HepG2 (cell line): ENCODE data around the gene SLC28A1. TPM values are rescaled to one million over a fixed set of nuclear protein-coding genes. Genes with fewer than 3 reads are reported as not detected.

Source experiments
- ASH2L ChIP-seq: fragments of 300-600, 200-600 bp; sonication (generic); IDR thresholded peaks from 2 replicates; pipeline ENCODE4 v1.7.0; 2017; ENCODE audit warnings: low read depth, mild to moderate bottlenecking, moderate library complexity, mixed read lengths, low read length; ENCODE audit not compliant: insufficient read length
- CENPT ChIP-seq: sonication (generic); formaldehyde crosslinking; IDR thresholded peaks from 2 replicates; pipeline ENCODE4 v1.8.0; 2022; ENCODE audit warnings: low read depth, mild to moderate bottlenecking, moderate library complexity, missing genetic modification reagents
- DMAP1 ChIP-seq: IDR thresholded peaks from 2 replicates; pipeline ENCODE4 v1.6.1; 2016
- ELF3 ChIP-seq: IDR thresholded peaks from 2 replicates; pipeline ENCODE4 v1.6.1; 2016; ENCODE audit warnings: missing genetic modification reagents, missing compliant biosample characterization
- HES4 ChIP-seq: sonication (generic); formaldehyde crosslinking; IDR thresholded peaks from 2 replicates; pipeline ENCODE4 v1.9.0; 2021; ENCODE audit warnings: mild to moderate bottlenecking, missing genetic modification reagents, borderline replicate concordance
- KLF12 ChIP-seq: sonication (generic); formaldehyde crosslinking; IDR thresholded peaks from 2 replicates; pipeline ENCODE4 v1.4.0; 2020; ENCODE audit warnings: missing genetic modification reagents, borderline replicate concordance
- LBX2 ChIP-seq: sonication (generic); formaldehyde crosslinking; IDR thresholded peaks from 2 replicates; pipeline ENCODE4 v1.5.0; 2020; ENCODE audit warnings: missing genetic modification reagents, mild to moderate bottlenecking, borderline replicate concordance
- REPIN1 ChIP-seq: sonication (generic); formaldehyde crosslinking; IDR thresholded peaks from 2 replicates; pipeline ENCODE4 v1.8.0; 2022; ENCODE audit warnings: missing genetic modification reagents, low read depth, mild to moderate bottlenecking, borderline replicate concordance
- SETDB1 ChIP-seq: sonication (generic); formaldehyde crosslinking; IDR thresholded peaks from 2 replicates; pipeline ENCODE4 v1.5.1; 2020; ENCODE audit warnings: missing genetic modification reagents, mild to moderate bottlenecking, borderline replicate concordance
- SOX13 ChIP-seq, 3 experiments: fragments of 450-650 bp in 1 of 3; sonication (generic) in 1 of 3; formaldehyde crosslinking in 1 of 3; IDR thresholded peaks in 2 of 3; conservative IDR thresholded peaks in 1 of 3; 2 replicates each; pipeline versions ENCODE4 v1.5.0 to v1.6.1; 2016 to 2020; ENCODE audit warnings: antibody characterized with exemption in 1 of 3, mild to moderate bottlenecking in 1 of 3, missing compliant biosample characterization in 1 of 3, missing genetic modification reagents in 1 of 3, moderate library complexity in 1 of 3
- TARDBP ChIP-seq: sonication (generic); formaldehyde crosslinking; IDR thresholded peaks from 2 replicates; pipeline ENCODE4 v1.8.0; 2022; ENCODE audit warnings: mild to moderate bottlenecking, missing genetic modification reagents
- TCF7 ChIP-seq: sonication (generic); IDR thresholded peaks from 2 replicates; pipeline ENCODE4 v1.6.1; 2016; ENCODE audit warnings: antibody characterized with exemption, low read depth
- TMF1 ChIP-seq: sonication (generic); formaldehyde crosslinking; IDR thresholded peaks from 2 replicates; pipeline ENCODE4 v1.8.1; 2022; ENCODE audit warnings: low read depth, missing genetic modification reagents
- ZNF552 ChIP-seq: sonication (generic); formaldehyde crosslinking; IDR thresholded peaks from 2 replicates; pipeline ENCODE4 v1.9.0; 2022; ENCODE audit warnings: missing genetic modification reagents, mild to moderate bottlenecking, borderline replicate concordance
- ZNF652 ChIP-seq: IDR thresholded peaks from 2 replicates; pipeline ENCODE4 v1.6.1; 2016; ENCODE audit warnings: low read depth, borderline replicate concordance
- ZNF724P ChIP-seq: sonication (generic); formaldehyde crosslinking; IDR thresholded peaks from 2 replicates; pipeline ENCODE4 v1.8.0; 2022; ENCODE audit warnings: missing genetic modification reagents, borderline replicate concordance
- ZNF788 ChIP-seq: sonication (generic); formaldehyde crosslinking; IDR thresholded peaks from 2 replicates; pipeline ENCODE4 v1.5.0; 2020; ENCODE audit warnings: mild to moderate bottlenecking, missing genetic modification reagents, borderline replicate concordance
- ZSCAN31 ChIP-seq: sonication (generic); formaldehyde crosslinking; IDR thresholded peaks from 2 replicates; pipeline ENCODE4 v1.5.0; 2020; ENCODE audit warnings: low read depth, mild to moderate bottlenecking, missing genetic modification reagents
- polyA plus RNA-seq, 8 experiments: library from polyadenylated mRNA; depleted of rRNA in 3 of 8; stranded (reverse) in 7 of 8; unstranded in 1 of 8; fragments of >200 nt; fragmentation: Illumina TruSeq in 4 of 8; extraction: Trizol in 4 of 8; gene quantifications; 2 replicates each; pipeline versions ENCODE4 v1.2.1 to v1.2.3, GENCODE V29; 2011 to 2016; ENCODE audit warnings: low read depth in 4 of 8, missing spikeins in 1 of 8, mixed read lengths in 1 of 8; ENCODE audit not compliant: insufficient read depth in 1 of 8
- total RNA-seq, 5 experiments: library from RNA; depleted of rRNA; stranded (reverse); fragments of >200 nt; fragmentation: Illumina TruSeq; extraction: Trizol; gene quantifications; 2 replicates each; pipeline ENCODE4 v1.2.3, GENCODE V29; 2016; ENCODE audit warnings: low read depth in 1 of 5
- TF ChIP-seq, protein P1 (sequence below): sonication (generic); formaldehyde crosslinking; IDR thresholded peaks from 2 replicates; pipeline ENCODE4 v1.5.0; 2020; ENCODE audit warnings: missing genetic modification reagents
- TF ChIP-seq, protein P2 (sequence below): sonication (generic); formaldehyde crosslinking; IDR thresholded peaks from 2 replicates; pipeline ENCODE4 v1.4.0; 2020; ENCODE audit warnings: missing genetic modification reagents
- TF ChIP-seq, protein P3 (sequence below): sonication (generic); formaldehyde crosslinking; IDR thresholded peaks from 2 replicates; pipeline ENCODE4 v1.8.0; 2022; ENCODE audit warnings: mild to moderate bottlenecking, missing genetic modification reagents, borderline replicate concordance
- TF ChIP-seq, protein P4 (sequence below): sonication (generic); formaldehyde crosslinking; IDR thresholded peaks from 2 replicates; pipeline ENCODE4 v1.8.0; 2023; ENCODE audit warnings: mild to moderate bottlenecking, missing genetic modification reagents

Gene SLC28A1
- total and polyA plus RNA-seq, 2 of the 13 experiments (the other 11 are each of a cell fraction or from before 2014, with no cell fraction given), result 0.31 to 5.8 TPM

DNA sequence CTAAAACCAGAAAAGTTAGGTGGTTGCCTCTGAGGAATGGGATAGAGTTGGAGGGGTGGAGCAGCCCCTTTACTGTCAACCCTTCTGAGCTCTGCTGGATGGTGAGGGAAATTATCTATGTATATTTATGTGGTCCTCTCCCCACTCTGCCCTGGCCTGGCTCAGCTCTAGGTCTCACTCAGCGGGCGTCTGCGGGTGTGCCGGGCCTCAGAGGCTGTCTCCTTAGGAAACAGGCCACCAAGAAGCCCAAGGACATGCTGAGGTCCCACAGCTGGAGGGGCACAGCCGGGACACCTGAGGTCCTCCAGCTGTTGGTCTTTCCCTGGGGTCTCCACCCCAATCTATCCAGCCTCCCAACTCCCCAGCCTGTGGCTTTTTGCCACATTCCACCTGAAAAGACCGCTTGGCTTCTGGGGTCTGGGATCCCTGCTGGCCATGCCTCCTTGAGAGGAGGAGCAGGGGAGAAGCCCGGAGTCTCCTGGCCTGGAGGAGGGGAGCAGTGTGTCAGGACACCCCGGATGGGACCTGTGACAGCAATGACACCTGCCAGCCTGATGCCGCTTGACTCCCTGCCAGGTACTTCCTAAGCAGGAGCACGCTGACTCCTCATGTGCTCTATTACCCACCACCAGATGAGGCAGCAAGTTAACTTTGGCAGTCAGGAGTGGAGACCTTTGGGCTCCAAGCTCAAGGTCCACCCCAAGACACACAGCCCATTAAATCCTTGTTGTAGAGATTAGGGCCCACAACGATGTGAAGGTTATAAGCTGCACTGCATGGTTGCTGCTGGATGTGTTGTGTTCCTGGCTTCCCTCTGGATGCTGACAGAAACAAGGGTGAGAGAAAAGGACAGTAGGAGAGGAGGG, at the start of gene SLC28A1 (continued):
- TF ChIP-seq SETDB1 (CRISPR knock-in tag), result no peak
- TF ChIP-seq TMF1 (CRISPR knock-in tag), result no peak
- no peak for TF ChIP-seq HES4 (CRISPR knock-in tag)
- TF ChIP-seq DMAP1 (CRISPR knock-in tag), result no peak
- TF ChIP-seq, protein P1, sequence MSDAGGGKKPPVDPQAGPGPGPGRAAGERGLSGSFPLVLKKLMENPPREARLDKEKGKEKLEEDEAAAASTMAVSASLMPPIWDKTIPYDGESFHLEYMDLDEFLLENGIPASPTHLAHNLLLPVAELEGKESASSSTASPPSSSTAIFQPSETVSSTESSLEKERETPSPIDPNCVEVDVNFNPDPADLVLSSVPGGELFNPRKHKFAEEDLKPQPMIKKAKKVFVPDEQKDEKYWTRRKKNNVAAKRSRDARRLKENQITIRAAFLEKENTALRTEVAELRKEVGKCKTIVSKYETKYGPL (CRISPR knock-in tag), result no peak
- no peak for TF ChIP-seq ZNF652
- TF ChIP-seq CENPT (CRISPR knock-in tag), result no peak
- TF ChIP-seq ZNF552 (CRISPR knock-in tag), result no peak
- peak; percentile 65; the same call in 1 of the 2 replicates for TF ChIP-seq REPIN1 (CRISPR knock-in tag)
- no peak for TF ChIP-seq LBX2
- no peak for TF ChIP-seq TCF7
- TF ChIP-seq, protein P2, sequence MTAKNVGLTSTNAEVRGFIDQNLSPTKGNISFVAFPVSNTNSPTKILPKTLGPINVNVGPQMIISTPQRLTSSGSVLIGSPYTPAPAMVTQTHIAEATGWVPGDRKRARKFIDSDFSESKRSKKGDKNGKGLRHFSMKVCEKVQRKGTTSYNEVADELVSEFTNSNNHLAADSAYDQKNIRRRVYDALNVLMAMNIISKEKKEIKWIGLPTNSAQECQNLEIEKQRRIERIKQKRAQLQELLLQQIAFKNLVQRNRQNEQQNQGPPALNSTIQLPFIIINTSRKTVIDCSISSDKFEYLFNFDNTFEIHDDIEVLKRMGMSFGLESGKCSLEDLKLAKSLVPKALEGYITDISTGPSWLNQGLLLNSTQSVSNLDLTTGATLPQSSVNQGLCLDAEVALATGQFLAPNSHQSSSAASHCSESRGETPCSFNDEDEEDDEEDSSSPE, result no peak
- TF ChIP-seq TARDBP (CRISPR knock-in tag), result peak; percentile 55; the same call in 1 of the 2 replicates
- TF ChIP-seq ELF3 (CRISPR knock-in tag), result peak; percentile 64
- no peak for TF ChIP-seq ZNF724P
- TF ChIP-seq ZNF788 (CRISPR knock-in tag), result no peak
- TF ChIP-seq ASH2L, result no peak
- TF ChIP-seq, protein P3, sequence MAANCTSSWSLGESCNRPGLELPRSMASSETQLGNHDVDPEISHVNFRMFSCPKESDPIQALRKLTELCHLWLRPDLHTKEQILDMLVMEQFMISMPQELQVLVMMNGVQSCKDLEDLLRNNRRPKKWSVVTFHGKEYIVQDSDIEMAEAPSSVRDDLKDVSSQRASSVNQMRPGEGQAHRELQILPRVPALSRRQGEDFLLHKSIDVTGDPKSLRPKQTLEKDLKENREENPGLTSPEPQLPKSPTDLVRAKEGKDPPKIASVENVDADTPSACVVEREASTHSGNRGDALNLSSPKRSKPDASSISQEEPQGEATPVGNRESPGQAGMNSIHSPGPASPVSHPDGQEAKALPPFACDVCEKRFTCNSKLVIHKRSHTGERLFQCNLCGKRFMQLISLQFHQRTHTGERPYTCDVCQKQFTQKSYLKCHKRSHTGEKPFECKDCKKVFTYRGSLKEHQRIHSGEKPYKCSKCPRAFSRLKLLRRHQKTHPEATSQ (CRISPR knock-in tag), result no peak
- TF ChIP-seq, protein P4, sequence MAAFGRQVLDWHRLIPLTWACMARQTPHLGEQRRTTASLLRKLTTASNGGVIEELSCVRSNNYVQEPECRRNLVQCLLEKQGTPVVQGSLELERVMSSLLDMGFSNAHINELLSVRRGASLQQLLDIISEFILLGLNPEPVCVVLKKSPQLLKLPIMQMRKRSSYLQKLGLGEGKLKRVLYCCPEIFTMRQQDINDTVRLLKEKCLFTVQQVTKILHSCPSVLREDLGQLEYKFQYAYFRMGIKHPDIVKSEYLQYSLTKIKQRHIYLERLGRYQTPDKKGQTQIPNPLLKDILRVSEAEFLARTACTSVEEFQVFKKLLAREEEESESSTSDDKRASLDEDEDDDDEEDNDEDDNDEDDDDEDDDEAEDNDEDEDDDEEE (CRISPR knock-in tag), result no peak
- TF ChIP-seq SOX13 (IDR thresholded peaks at IDR 0.05), result no peak
- peak in 1 of 2 experiments; percentile 14; a peak in 1 of 4 replicates for TF ChIP-seq SOX13 (CRISPR knock-in tag; conservative IDR thresholded peaks at IDR 0.05 in 1 of 2, IDR thresholded peaks at IDR 0.05 in 1 of 2)
- TF ChIP-seq ZSCAN31 (CRISPR knock-in tag), result no peak
- TF ChIP-seq KLF12 (CRISPR knock-in tag), result no peak
